Measurements from ENCODE around the gene SLC49A3.

DNA sequence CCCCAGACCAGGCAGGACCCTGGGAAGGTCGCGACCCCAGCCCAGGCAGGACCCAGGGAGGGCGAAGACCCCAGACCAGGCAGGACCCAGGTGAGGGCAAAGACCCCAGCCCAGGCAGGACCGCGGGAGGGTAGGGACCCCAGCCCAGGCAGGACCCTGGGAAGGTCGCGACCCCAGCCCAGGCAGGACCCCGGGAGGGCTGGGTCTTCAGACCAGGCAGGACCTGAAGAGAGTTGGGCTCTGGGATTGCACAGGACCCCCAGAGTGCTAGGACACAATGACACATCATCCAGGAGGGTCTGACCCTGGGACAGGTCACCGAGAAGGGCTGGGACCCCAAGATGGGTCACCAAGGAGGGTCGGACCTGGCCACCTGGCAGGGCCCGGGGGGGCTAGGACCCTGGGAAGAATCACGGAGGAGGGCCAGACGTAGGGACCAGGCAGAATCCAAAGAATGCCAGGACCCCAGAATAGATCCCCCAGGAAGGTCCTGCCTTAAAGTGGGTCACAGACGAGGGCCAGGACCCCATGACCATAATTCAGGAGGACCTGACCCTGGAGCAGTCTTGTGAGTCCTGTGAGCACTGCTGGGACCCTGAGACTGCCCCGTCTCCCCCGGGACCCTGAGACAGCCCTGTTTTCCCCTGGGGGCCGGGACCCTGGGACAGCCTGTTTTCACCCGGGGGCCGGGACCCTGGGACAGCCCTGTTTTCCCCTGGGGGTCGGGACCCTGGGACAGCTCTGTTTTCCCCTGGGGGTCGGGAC, 18.1 kb upstream of the SLC49A3 start:
- TF ChIP-seq, protein P1, sequence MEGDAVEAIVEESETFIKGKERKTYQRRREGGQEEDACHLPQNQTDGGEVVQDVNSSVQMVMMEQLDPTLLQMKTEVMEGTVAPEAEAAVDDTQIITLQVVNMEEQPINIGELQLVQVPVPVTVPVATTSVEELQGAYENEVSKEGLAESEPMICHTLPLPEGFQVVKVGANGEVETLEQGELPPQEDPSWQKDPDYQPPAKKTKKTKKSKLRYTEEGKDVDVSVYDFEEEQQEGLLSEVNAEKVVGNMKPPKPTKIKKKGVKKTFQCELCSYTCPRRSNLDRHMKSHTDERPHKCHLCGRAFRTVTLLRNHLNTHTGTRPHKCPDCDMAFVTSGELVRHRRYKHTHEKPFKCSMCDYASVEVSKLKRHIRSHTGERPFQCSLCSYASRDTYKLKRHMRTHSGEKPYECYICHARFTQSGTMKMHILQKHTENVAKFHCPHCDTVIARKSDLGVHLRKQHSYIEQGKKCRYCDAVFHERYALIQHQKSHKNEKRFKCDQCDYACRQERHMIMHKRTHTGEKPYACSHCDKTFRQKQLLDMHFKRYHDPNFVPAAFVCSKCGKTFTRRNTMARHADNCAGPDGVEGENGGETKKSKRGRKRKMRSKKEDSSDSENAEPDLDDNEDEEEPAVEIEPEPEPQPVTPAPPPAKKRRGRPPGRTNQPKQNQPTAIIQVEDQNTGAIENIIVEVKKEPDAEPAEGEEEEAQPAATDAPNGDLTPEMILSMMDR (conservative IDR thresholded peaks at IDR 0.05) = no peak
- TF ChIP-seq EZH2 (IDR thresholded peaks at IDR 0.05; ENCODE audit: low read depth) = no peak

All from PC-9 (cell line).